ENCODE measurements around the gene BMAL1. TPM values are rescaled to one million over a fixed set of nuclear protein-coding genes. Genes with fewer than 3 reads are reported as not detected.
A peak's percentile ranks its signal among the peaks of the same experiment; 100 is the strongest.

BMAL1 gene
- total RNA-seq, 1 donor from 2014 or later, result 36.6 TPM

GRCh38 chr11:13288375-13289029 lies 10.9 kb downstream of the BMAL1 start:
- Histone ChIP-seq H3K27me3 (ENCODE audit: control insufficient read depth, insufficient read depth, low read length) (no peaks in the 10 kb centered on the region), H3K36me3 (ENCODE audit: control insufficient read depth, insufficient read depth, low read length) (no peaks in the 10 kb centered on the region), H3K4me3 (ENCODE audit: low read depth, low read length) (no peak overlapping the region)
- TF ChIP-seq CTCF (IDR thresholded peaks at IDR 0.05; ENCODE audit: insufficient read depth, low read length, severe bottlenecking), result no peak
- DNase-seq (ENCODE audit: low read depth) (peak; percentile 47), FAIRE-seq (no peak)

- no peak for DNase-seq (ENCODE audit: low read depth)
- no peak for FAIRE-seq
Measured at GRCh38 chr11:13289081-13289480, 11.5 kb downstream of the BMAL1 start.

GRCh38 chr11:13290221-13290980 lies 12.8 kb downstream of the BMAL1 start:
- no peaks in the 10 kb centered on the region for H3K36me3 ChIP-seq (ENCODE audit: control insufficient read depth, insufficient read depth, low read length)
- no peak for TF ChIP-seq CTCF (IDR thresholded peaks at IDR 0.05; ENCODE audit: insufficient read depth, low read length, severe bottlenecking)
- no peaks in the 10 kb centered on the region for H3K27me3 ChIP-seq (ENCODE audit: control insufficient read depth, insufficient read depth, low read length)
- FAIRE-seq (no peak), DNase-seq (ENCODE audit: low read depth) (no peak)
- no peak overlapping the region for H3K4me3 ChIP-seq (ENCODE audit: low read depth, low read length)

More at GRCh38 chr11:13289081-13289480, 11.5 kb downstream of the BMAL1 start:
- Histone ChIP-seq H3K27me3 (ENCODE audit: control insufficient read depth, insufficient read depth, low read length) (no peaks in the 10 kb centered on the region), H3K36me3 (ENCODE audit: control insufficient read depth, insufficient read depth, low read length) (no peaks in the 10 kb centered on the region), H3K4me3 (ENCODE audit: low read depth, low read length) (no peak overlapping the region)
- TF ChIP-seq CTCF (IDR thresholded peaks at IDR 0.05; ENCODE audit: insufficient read depth, low read length, severe bottlenecking), result no peak

- no peaks in the 10 kb centered on the region for H3K27me3 ChIP-seq (ENCODE audit: control insufficient read depth, insufficient read depth, low read length)
- H3K4me3 ChIP-seq (ENCODE audit: low read depth, low read length), result no peak overlapping the region
- no peak for TF ChIP-seq CTCF (IDR thresholded peaks at IDR 0.05; ENCODE audit: insufficient read depth, low read length, severe bottlenecking)
- H3K36me3 ChIP-seq (ENCODE audit: control insufficient read depth, insufficient read depth, low read length), result no peaks in the 10 kb centered on the region
- DNase-seq (ENCODE audit: low read depth) (no peak), FAIRE-seq (no peak)
Measured at GRCh38 chr11:13291361-13291760, 13.8 kb downstream of the BMAL1 start.

GRCh38 chr11:13291800-13292199 lies 14.2 kb downstream of the BMAL1 start:
- TF ChIP-seq CTCF (IDR thresholded peaks at IDR 0.05; ENCODE audit: insufficient read depth, low read length, severe bottlenecking), result no peak

More at GRCh38 chr11:13291800-13292199, 14.2 kb downstream of the BMAL1 start:
- H3K4me3 ChIP-seq (ENCODE audit: low read depth, low read length), result no peak overlapping the region
- no peaks in the 10 kb centered on the region for H3K36me3 ChIP-seq (ENCODE audit: control insufficient read depth, insufficient read depth, low read length)
- no peaks in the 10 kb centered on the region for H3K27me3 ChIP-seq (ENCODE audit: control insufficient read depth, insufficient read depth, low read length)
- no peak for FAIRE-seq
- DNase-seq (ENCODE audit: low read depth), result no peak

Measured in bronchial epithelial cell (primary cell).